Naive thymus-derived CD4-positive, alpha-beta T cell (primary cell): ENCODE results near the gene TMEM95. TPM values are rescaled to one million over a fixed set of nuclear protein-coding genes. Genes with fewer than 3 reads are reported as not detected.

Experiments used
- ATAC-seq: fragments of 150-1000 bp; cut with Tn5 transposase; 2 replicates; pipeline ENCODE4 v1.10.0; 2021; ENCODE audit warnings: mild to moderate bottlenecking, moderate library complexity
- CTCF ChIA-PET: fragments of 350-600 bp; sonication (Branson Sonifier 250); formaldehyde crosslinking; loops from one replicate; lab custom pipeline; 2021; ENCODE audit warnings: antibody characterized with exemption; lab: Charles Lee
- POLR2A ChIA-PET: fragments of 350-600 bp; sonication (Branson Sonifier 250); formaldehyde crosslinking; loops from one replicate; lab custom pipeline; 2021; ENCODE audit warnings: antibody characterized with exemption, inconsistent platforms; lab: Charles Lee
- DNase-seq, 9 donors: peaks; one replicate each; pipeline versions ENCODE4 v3.0.0 to v3.0.0-alpha.2; 2020 to 2022; ENCODE audit warnings: mixed read lengths in 1 of 9
- H3K27ac ChIP-seq: one replicate; pipeline ENCODE4 v1.7.0; 2013; ENCODE audit warnings: mild to moderate bottlenecking, low read depth, low read length, moderate library complexity
- H3K27me3 ChIP-seq, 2 donors: one replicate each; pipeline ENCODE4 v1.7.0; 2013; ENCODE audit warnings: low read length in 2 of 2, mild to moderate bottlenecking in 2 of 2, moderate library complexity in 2 of 2; ENCODE audit not compliant: control insufficient read depth in 2 of 2, insufficient read depth in 2 of 2
- H3K36me3 ChIP-seq, 3 experiments: 1 replicate in 2 of 3; 2 replicates in 1 of 3; pipeline ENCODE4 v1.7.0; 2013; ENCODE audit warnings: low read length in 3 of 3, mild to moderate bottlenecking in 3 of 3, moderate library complexity in 1 of 3; ENCODE audit not compliant: insufficient read depth in 3 of 3, control insufficient read depth in 2 of 3
- H3K4me1 ChIP-seq, 2 donors: one replicate each; pipeline ENCODE4 v1.7.0; 2013; ENCODE audit warnings: low read length in 2 of 2, mild to moderate bottlenecking in 2 of 2, moderate library complexity in 1 of 2; ENCODE audit not compliant: control insufficient read depth in 2 of 2, insufficient read depth in 2 of 2
- H3K4me3 ChIP-seq: 2 replicates; pipeline ENCODE4 v1.7.0; 2013; ENCODE audit warnings: mild to moderate bottlenecking, low read length
- H3K9me3 ChIP-seq, 3 experiments: 1 replicate in 2 of 3; 2 replicates in 1 of 3; pipeline ENCODE4 v1.7.0; 2013; ENCODE audit warnings: low read length in 3 of 3; ENCODE audit not compliant: control insufficient read depth in 2 of 3
- H3K27ac Mint-ChIP-seq, 9 donors: one replicate each; pipeline ENCODE4 v1.8.0; 2020 to 2022; ENCODE audit warnings: mixed read lengths in 9 of 9, mild to moderate bottlenecking in 8 of 9, moderate library complexity in 5 of 9, inconsistent platforms in 2 of 9
- H3K27me3 Mint-ChIP-seq, 5 donors: one replicate each; pipeline ENCODE4 v1.8.0; 2021 to 2022; ENCODE audit warnings: mixed read lengths in 5 of 5, mild to moderate bottlenecking in 1 of 5
- H3K36me3 Mint-ChIP-seq, 5 donors: one replicate each; pipeline ENCODE4 v1.8.0; 2020 to 2022; ENCODE audit warnings: mixed read lengths in 5 of 5, mild to moderate bottlenecking in 3 of 5, inconsistent platforms in 1 of 5
- H3K4me1 Mint-ChIP-seq, 7 donors: one replicate each; pipeline ENCODE4 v1.8.0; 2020 to 2022; ENCODE audit warnings: mixed read lengths in 7 of 7, mild to moderate bottlenecking in 3 of 7, inconsistent platforms in 1 of 7
- H3K4me3 Mint-ChIP-seq, 10 donors: one replicate each; pipeline ENCODE4 v1.8.0; 2020 to 2022; ENCODE audit warnings: mild to moderate bottlenecking in 10 of 10, mixed read lengths in 10 of 10, moderate library complexity in 6 of 10, inconsistent platforms in 2 of 10
- H3K9me3 Mint-ChIP-seq, 11 donors: one replicate each; pipeline ENCODE4 v1.8.0; 2020 to 2022; ENCODE audit warnings: mixed read lengths in 11 of 11, mild to moderate bottlenecking in 4 of 11, inconsistent platforms in 1 of 11, moderate library complexity in 1 of 11
- intact Hi-C, 2 donors: fragments of 100-400 bp; cut with micrococcal nuclease; formaldehyde crosslinking; loops; one replicate each; pipeline ENCODE4 v1.15.1; 2023
- polyA plus RNA-seq, 2 donors: library from polyadenylated mRNA; unstranded; fragments of 300-500 nt; fragmentation: Illumina TruSeq; gene quantifications; one replicate each; pipeline ENCODE4 v1.2.3, GENCODE V29; 2021
- total RNA-seq, 6 experiments: library from RNA in 5 of 6; stranded (reverse) in 5 of 6; gene quantifications; 1 replicate in 5 of 6; 2 replicates in 1 of 6; pipeline ENCODE4 v1.2.3 and lab custom pipeline; 2021 to 2026

The TMEM95 gene
- total and polyA plus RNA-seq, 7 experiments from 2014 or later: not detected

DNA sequence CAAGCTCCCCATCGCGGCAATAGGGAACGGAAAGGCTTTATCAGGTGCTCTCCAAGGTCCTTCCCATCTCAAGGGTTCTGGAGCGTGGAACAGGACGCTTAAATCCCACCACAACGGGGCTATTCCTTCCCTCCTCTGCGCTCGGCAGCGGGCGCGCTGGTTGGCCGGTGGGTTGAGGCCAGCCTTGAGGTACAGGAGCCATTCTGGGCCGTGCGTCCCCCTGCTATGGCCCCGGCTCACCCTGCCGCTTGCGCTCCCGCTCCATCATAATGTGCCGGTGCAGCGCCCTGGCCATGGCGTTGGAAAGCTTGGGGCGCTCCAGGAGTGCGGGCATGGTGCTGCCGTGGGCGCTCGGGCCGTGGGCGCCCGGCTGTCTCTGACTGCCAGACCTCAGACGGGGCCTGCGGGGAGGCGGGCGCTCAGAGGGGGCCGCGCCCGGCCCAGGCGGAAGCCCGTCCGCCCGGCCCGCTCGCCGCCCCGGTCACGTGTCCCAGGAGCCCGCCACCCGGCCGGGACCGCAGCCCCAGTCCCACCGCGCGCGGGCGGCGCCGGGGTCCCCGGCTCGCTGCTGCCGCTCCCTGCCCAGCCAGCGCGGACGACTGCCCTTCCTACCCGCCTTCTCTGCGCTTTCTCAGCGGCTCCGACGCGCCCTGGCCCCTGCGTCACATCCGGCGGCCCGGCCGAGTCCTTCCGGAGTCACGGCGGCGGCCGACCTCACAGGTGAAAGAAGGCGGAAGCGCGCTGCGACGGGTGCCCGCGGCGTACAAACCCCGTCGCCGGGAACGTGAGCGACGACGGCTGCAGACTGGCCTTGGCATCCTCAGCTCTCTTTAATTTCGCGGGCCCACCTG lies 40.0 kb upstream of the TMEM95 start, which contains the start of gene GPS2:
Gene GPS2, minus strand, starts transcription at position 642 of the 851 bp plus-strand sequence. Its CDS starts 308 bp downstream, at position 334.
- Mint-ChIP-seq H3K4me3 (peak within 1 kb of the TSS; percentile 85 to 96 (median 90)), H3K9me3 (peaks cover 0 to 7% (median 0%) of the 10 kb centered on the region in 11 donors), H3K27ac (peak within 1 kb of the TSS; percentile 85 to 97 (median 95)), H3K4me1 (peaks cover 36 to 63% (median 54%) of the 10 kb centered on the region in 7 donors), H3K27me3 (no peaks in the 10 kb centered on the region), H3K36me3 (peaks cover 14 to 50% (median 27%) of the 10 kb centered on the region in 5 donors)
- H3K27me3 ChIP-seq: no peaks in the 10 kb centered on the region
- peaks cover 30 to 35% of the 10 kb centered on the region in 2 donors for H3K4me1 ChIP-seq
- H3K36me3 ChIP-seq: peaks cover 32 to 64% (median 38%) of the 10 kb centered on the region in 3 experiments
- peak within 1 kb of the TSS; percentile 85 for H3K4me3 ChIP-seq
- ATAC-seq (peak; percentile 88), DNase-seq (peak; percentile 90 to 95 (median 93))
- CTCF ChIA-PET: interaction anchor here (1.1 to 1.9 kb wide), 5 partner anchors 10 to 21 kb away, joined by 3 to 5 read pairs (median 4); partner anchors contain the start of genes ACAP1 and NEURL4
- H3K9me3 ChIP-seq: no peaks in the 10 kb centered on the region
- peak within 1 kb of the TSS; percentile 87 for H3K27ac ChIP-seq
- POLR2A ChIA-PET: interaction anchor here (0.5 to 11.5 kb wide), 18 partner anchors 10 to 300 kb away, joined by 3 to 336 read pairs (median 3); partner anchors contain the start of genes ACAP1, FXR2, MPDU1 and NEURL4
- intact Hi-C loops: loop anchor here (1.0 to 2.0 kb wide), 4 partner anchors 8 to 90 kb away; partner anchors contain the start of genes EIF5A (in 2 of the 2), NEURL4 (in 2 of the 2) and TMEM256 (in 1 of the 2)

GRCh38 chr17:7315570-7316235 lies 39.3 kb upstream of the TMEM95 start:
- POLR2A ChIA-PET: interaction anchor here (0.6 to 11.5 kb wide), 14 partner anchors 10 to 299 kb away, joined by 3 to 336 read pairs (median 3); partner anchors contain the start of genes ACAP1, FXR2, MPDU1 and NEURL4
- no peak for DNase-seq
- H3K27ac Mint-ChIP-seq: peak overlapping the region; percentile 85 to 97 (median 95)
- CTCF ChIA-PET: interaction anchor here (1.4 to 1.5 kb wide), 2 partner anchors 10 to 17 kb away, joined by 3 to 5 read pairs; no protein-coding TSS in a partner anchor
- peaks cover 29 to 55% (median 47%) of the 10 kb centered on the region in 7 donors for H3K4me1 Mint-ChIP-seq
- Histone ChIP-seq H3K4me3 (peak overlapping the region; percentile 85), H3K27me3 (no peaks in the 10 kb centered on the region), H3K27ac (peak overlapping the region; percentile 87), H3K36me3 (peaks cover 24 to 64% (median 36%) of the 10 kb centered on the region in 3 experiments), H3K9me3 (no peaks in the 10 kb centered on the region), H3K4me1 (peaks cover 22 to 27% of the 10 kb centered on the region in 2 donors)
- H3K9me3 Mint-ChIP-seq: peaks cover 0 to 5% (median 0%) of the 10 kb centered on the region in 11 donors
- peaks cover 7 to 43% (median 20%) of the 10 kb centered on the region in 5 donors for H3K36me3 Mint-ChIP-seq
- no peak for ATAC-seq
- peak overlapping the region; percentile 85 to 96 (median 90) for H3K4me3 Mint-ChIP-seq
- intact Hi-C loops: loop anchor here (1.0 to 2.0 kb wide), 4 partner anchors 8 to 89 kb away; partner anchors contain the start of genes EIF5A (in 2 of the 2), NEURL4 (in 2 of the 2) and TMEM256 (in 1 of the 2)
- H3K27me3 Mint-ChIP-seq: no peaks in the 10 kb centered on the region

DNA sequence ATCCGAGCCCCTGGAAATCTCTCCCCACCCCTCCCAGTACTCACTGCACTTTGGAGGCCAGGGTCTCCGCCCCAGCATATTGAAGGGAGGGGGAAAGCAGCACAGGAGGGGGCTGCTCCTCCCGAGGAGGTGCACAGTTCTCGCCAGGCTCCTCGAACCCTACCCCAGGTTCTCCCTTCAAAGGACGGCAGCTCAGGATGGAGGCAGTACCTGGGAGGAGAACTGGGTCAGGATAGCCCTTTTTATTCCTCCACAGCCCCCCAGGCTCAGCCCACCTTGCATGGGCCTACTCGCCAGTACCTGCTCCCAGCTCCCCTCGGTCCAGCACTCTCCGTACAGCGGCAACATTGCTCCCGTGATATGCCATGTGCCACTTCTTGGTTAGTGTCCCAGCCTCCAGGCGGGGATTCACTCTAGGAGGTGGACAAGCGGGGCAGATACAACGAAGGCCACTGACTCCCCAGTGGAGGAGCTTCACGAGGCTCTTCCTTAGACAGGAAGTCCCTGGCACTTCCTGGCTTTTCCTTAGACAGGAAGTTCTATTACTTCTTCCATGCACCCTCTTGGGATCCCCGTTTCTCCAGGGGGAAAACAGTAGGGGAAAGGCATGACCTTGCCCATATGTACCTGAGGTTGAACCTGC lies 37.7 kb upstream of the TMEM95 start:
- POLR2A ChIA-PET: interaction anchor here (1.0 to 11.5 kb wide), 2 partner anchors 13 to 27 kb away, joined by 3 to 336 read pairs; partner anchors contain the start of genes ACAP1 and NEURL4
- peaks cover 19 to 65% (median 27%) of the 10 kb centered on the region in 3 experiments for H3K36me3 ChIP-seq
- Mint-ChIP-seq H3K36me3 (peaks cover 0 to 42% (median 11%) of the 10 kb centered on the region in 5 donors), H3K27ac (peak overlapping the region in 5 of 9 donors; percentile 36 to 72 (median 56)), H3K4me3 (peak overlapping the region in 7 of 10 donors; percentile 18 to 65 (median 54)), H3K27me3 (no peaks in the 10 kb centered on the region), H3K4me1 (peaks cover 17 to 45% (median 35%) of the 10 kb centered on the region in 7 donors), H3K9me3 (peaks cover 0 to 5% (median 0%) of the 10 kb centered on the region in 11 donors)
- CTCF ChIA-PET: interaction anchor here (1.1 kb wide), 1 partner anchor 30 kb away, joined by 3 read pairs; no protein-coding TSS in a partner anchor
- intact Hi-C loops: no loop called here
- H3K4me1 ChIP-seq: peaks cover 19 to 24% of the 10 kb centered on the region in 2 donors
- ATAC-seq (no peak), DNase-seq (no peak)
- H3K9me3 ChIP-seq: no peaks in the 10 kb centered on the region
- no peak overlapping the region for H3K4me3 ChIP-seq
- no peaks in the 10 kb centered on the region for H3K27me3 ChIP-seq
- no peak overlapping the region for H3K27ac ChIP-seq

- peak overlapping the region in 3 of 9 donors; percentile 36 to 84 (median 59) for H3K27ac Mint-ChIP-seq
- peaks cover 16 to 65% (median 26%) of the 10 kb centered on the region in 3 experiments for H3K36me3 ChIP-seq
Measured at GRCh38 chr17:7318121-7318860, 36.7 kb upstream of the TMEM95 start.

DNA sequence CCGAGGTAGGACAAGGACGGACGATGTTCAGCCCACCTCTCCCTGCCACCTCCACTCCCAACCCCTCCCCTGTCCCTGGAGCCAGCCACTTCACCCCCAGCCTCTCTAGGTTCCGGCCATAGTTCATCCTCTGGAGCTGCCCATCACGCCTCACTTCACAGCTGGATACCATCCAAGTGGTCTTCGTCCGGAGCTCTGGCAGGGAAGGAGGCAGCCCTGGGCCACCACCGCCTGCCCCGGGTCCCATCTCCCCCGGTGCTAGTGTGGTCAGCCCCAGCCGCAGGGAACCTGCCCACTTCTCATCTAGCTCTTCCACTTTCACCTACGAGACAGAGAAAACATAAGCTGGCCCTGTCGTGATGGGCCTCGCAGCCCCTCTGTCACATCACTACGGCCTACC lies 33.5 kb upstream of the TMEM95 start:
- DNase-seq (no peak), ATAC-seq (no peak)
- peak overlapping the region in 1 of 9 donors; percentile 36 for H3K27ac Mint-ChIP-seq
- Histone ChIP-seq H3K9me3 (no peaks in the 10 kb centered on the region), H3K4me1 (no peaks in the 10 kb centered on the region), H3K36me3 (peaks cover 7 to 87% (median 21%) of the 10 kb centered on the region in 3 experiments), H3K27ac (no peak overlapping the region), H3K4me3 (no peak overlapping the region), H3K27me3 (no peaks in the 10 kb centered on the region)
- intact Hi-C loops: no loop called here
- H3K4me1 Mint-ChIP-seq: peaks cover 2 to 18% (median 8%) of the 10 kb centered on the region in 7 donors
- no peaks in the 10 kb centered on the region for H3K9me3 Mint-ChIP-seq
- ChIA-PET CTCF (interaction anchor here (2.4 to 2.5 kb wide), 2 partner anchors 8 to 15 kb away, joined by 11 to 15 read pairs; partner anchors contain the start of gene ACAP1), POLR2A (interaction anchor here (1.2 to 22.8 kb wide), 5 partner anchors 8 to 164 kb away, joined by 4 to 336 read pairs (median 18); partner anchors contain the start of genes ACAP1, EIF5A, GPS2 and NEURL4)
- H3K27me3 Mint-ChIP-seq: no peaks in the 10 kb centered on the region
- peaks cover 0 to 35% (median 0%) of the 10 kb centered on the region in 5 donors for H3K36me3 Mint-ChIP-seq
- H3K4me3 Mint-ChIP-seq: no peak overlapping the region

More at GRCh38 chr17:7318121-7318860, 36.7 kb upstream of the TMEM95 start:
- H3K27me3 ChIP-seq: no peaks in the 10 kb centered on the region
- no peaks in the 10 kb centered on the region for H3K9me3 ChIP-seq
- peak overlapping the region in 2 of 10 donors; percentile 31 to 54 for H3K4me3 Mint-ChIP-seq
- H3K36me3 Mint-ChIP-seq: peaks cover 0 to 39% (median 2%) of the 10 kb centered on the region in 5 donors
- POLR2A ChIA-PET: interaction anchor here (0.6 to 11.5 kb wide), 2 partner anchors 12 to 27 kb away, joined by 3 to 336 read pairs; partner anchors contain the start of genes ACAP1 and NEURL4
- no peak overlapping the region for H3K4me3 ChIP-seq
- CTCF ChIA-PET: interaction anchor here (0.9 kb wide), 1 partner anchor 8 kb away, joined by 3 read pairs; no protein-coding TSS in a partner anchor
- H3K4me1 Mint-ChIP-seq: peaks cover 7 to 34% (median 25%) of the 10 kb centered on the region in 7 donors
- no peaks in the 10 kb centered on the region for H3K27me3 Mint-ChIP-seq
- no peak for DNase-seq
- no peak for ATAC-seq
- peaks cover 18 to 19% of the 10 kb centered on the region in 2 donors for H3K4me1 ChIP-seq
- intact Hi-C loops: no loop called here
- peaks cover 0 to 5% (median 0%) of the 10 kb centered on the region in 11 donors for H3K9me3 Mint-ChIP-seq
- H3K27ac ChIP-seq: no peak overlapping the region
